Aorta (tissue), 5 donors: Measurements from ENCODE around the gene GADL1. TPM values are rescaled to one million over a fixed set of nuclear protein-coding genes. Genes with fewer than 3 reads are reported as not detected.

Source experiments
- ATAC-seq: fragments of 200-7000 bp; cut with Tn5 transposase; one replicate; pipeline ENCODE4 v1.9.1; 2022; ENCODE audit warnings: moderate library complexity; ENCODE audit not compliant: low FRiP score
- DNase-seq, 2 donors: peaks; one replicate each; pipeline ENCODE4 v3.0.0-alpha.2; 2020
- H3K27ac ChIP-seq, 2 donors: one replicate each; pipeline ENCODE4 v1.5.1; 2013; ENCODE audit warnings: low read length in 2 of 2, mild to moderate bottlenecking in 2 of 2, moderate library complexity in 2 of 2, control low read depth in 1 of 2, inconsistent platforms in 1 of 2, low read depth in 1 of 2
- H3K27me3 ChIP-seq, 2 donors: one replicate each; pipeline ENCODE4 v1.6.1; 2013; ENCODE audit warnings: control low read depth in 1 of 2, low read length in 1 of 2, mild to moderate bottlenecking in 1 of 2, moderate library complexity in 1 of 2; ENCODE audit not compliant: insufficient read depth in 2 of 2, control insufficient read depth in 1 of 2
- H3K36me3 ChIP-seq, 2 donors: one replicate each; pipeline ENCODE4 v1.6.1; 2013; ENCODE audit warnings: control low read depth in 1 of 2, low read length in 1 of 2, mild to moderate bottlenecking in 1 of 2; ENCODE audit not compliant: insufficient read depth in 2 of 2, control insufficient read depth in 1 of 2
- H3K4me1 ChIP-seq, 2 donors: one replicate each; pipeline ENCODE4 v1.6.1; 2013; ENCODE audit warnings: low read length in 2 of 2, control low read depth in 1 of 2, mild to moderate bottlenecking in 1 of 2, moderate library complexity in 1 of 2; ENCODE audit not compliant: insufficient read depth in 2 of 2, control insufficient read depth in 1 of 2
- H3K4me3 ChIP-seq, 2 donors: one replicate each; pipeline ENCODE4 v1.5.1; 2013; ENCODE audit warnings: low read length in 2 of 2, control low read depth in 1 of 2, mild to moderate bottlenecking in 1 of 2
- H3K9me3 ChIP-seq: one replicate; pipeline ENCODE4 v1.6.1; 2013; ENCODE audit warnings: mild to moderate bottlenecking, low read length; ENCODE audit not compliant: control insufficient read depth
- WGBS, 2 donors: extraction: QIAGEN DNeasy Blood & Tissue Kit; methylation state at CpG; one replicate each; pipeline ENCODE4 v1.1.7; 2013; 5-methylcytosine and 5-hydroxymethylcytosine counted together
- intact Hi-C, 2 donors: fragments of 100-400 bp; cut with DNase I; formaldehyde crosslinking; loops; one replicate each; pipeline versions ENCODE4 v1.14.2 to v1.15.0; 2022
- polyA plus RNA-seq, 2 donors: library from polyadenylated mRNA; stranded (reverse); fragments of 200-250 nt; gene quantifications; one replicate each; pipeline ENCODE4 v1.2.3, GENCODE V29; 2013
- total RNA-seq, 2 donors: library from RNA; stranded (reverse); fragmentation: NEBNext Ultra II Directional; extraction: Animal tissue kit (Norgen Biotek cat#: 25700); gene quantifications; one replicate each; pipeline ENCODE4 v1.2.1, GENCODE V29; 2021
- donor health status: healthy with polysubstance abuse.
- donor health status: Bipolar disorder and iron deficiency.
- donor health status: DM: no; HTN: no; CAD: no.
- donor health status: DM: no; HTN: no; CAD: no.
- donor health status: DM: yes; HTN: yes; CAD: no.

The GADL1 gene
- total and polyA plus RNA-seq, 4 donors, result 0.10 to 2.3 (median 1.7) TPM

DNA sequence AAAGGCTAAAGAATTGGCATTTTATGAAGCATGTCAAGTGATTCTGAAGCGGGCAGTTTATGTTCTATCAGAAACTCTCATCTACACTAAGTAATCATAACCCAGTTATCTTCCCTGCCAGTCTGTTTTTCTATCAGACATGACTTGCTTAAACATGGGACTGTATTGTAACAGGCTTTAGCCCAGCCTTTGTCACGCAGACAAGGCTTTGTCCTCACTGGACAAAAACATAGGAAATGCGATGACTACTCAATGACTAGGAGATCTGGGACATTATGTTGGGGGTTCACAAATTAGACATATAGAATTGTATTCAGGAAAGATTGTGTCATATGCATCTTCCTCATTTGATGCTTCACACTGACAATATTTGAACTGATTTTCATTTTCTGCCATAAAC lies 115.5 kb downstream of the GADL1 start:
- H3K4me3 ChIP-seq, result no peak overlapping the region
- H3K27ac ChIP-seq, result no peak overlapping the region
- no peak for DNase-seq
- intact Hi-C loops, result loop anchor here (10.0 kb wide), 4 partner anchors 136 to 976 kb away; no protein-coding TSS in a partner anchor
- no peaks in the 10 kb centered on the region for H3K27me3 ChIP-seq
- no peak for ATAC-seq
- H3K4me1 ChIP-seq, result no peaks in the 10 kb centered on the region
- 94 to 98% methylated on average over 3 of the region's 3 CpGs for whole genome bisulfite sequencing, 2 donors
- H3K36me3 ChIP-seq, result no peaks in the 10 kb centered on the region
- no peaks in the 10 kb centered on the region for H3K9me3 ChIP-seq

DNA sequence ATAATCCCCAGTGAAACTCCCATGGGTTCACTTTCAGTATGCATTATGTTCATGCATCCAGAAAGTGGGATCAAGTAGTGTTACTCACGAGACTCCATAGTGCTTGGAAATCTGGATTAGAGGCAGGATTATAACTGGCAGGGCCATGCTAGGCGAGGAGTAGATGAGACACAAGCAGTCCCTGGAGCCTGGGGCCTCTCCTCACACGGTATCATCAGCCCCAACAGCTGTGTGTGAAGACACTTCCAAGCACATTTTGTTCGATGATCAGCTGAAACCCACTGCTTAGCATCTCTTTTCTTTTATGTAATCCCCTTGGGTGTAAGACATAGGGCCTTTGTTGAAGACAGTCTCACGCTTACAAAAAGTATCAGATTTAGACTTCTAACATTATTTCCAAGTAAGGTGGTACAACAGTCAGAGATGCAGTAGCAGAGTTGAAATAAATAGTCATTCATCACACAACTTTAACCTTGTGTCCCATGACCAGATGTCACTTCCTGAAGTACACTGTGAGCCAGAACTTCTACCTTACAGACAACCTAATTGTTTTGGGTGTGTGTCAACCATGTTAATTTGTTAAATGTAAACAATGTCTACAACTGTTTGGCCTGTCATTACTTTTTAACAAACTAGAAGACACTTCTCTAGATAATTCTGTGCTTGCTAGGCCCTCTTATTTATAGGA lies 116.9 kb downstream of the GADL1 start:
- intact Hi-C loops, result loop anchor here (10.0 kb wide), 4 partner anchors 137 to 977 kb away; no protein-coding TSS in a partner anchor
- H3K4me3 ChIP-seq, result no peak overlapping the region
- WGBS, 2 donors, result 92 to 94% methylated on average over 5 of the region's 5 CpGs
- H3K36me3 ChIP-seq, result no peaks in the 10 kb centered on the region
- no peak for ATAC-seq
- no peaks in the 10 kb centered on the region for H3K9me3 ChIP-seq
- no peak for DNase-seq
- H3K27me3 ChIP-seq, result no peaks in the 10 kb centered on the region
- H3K4me1 ChIP-seq, result no peaks in the 10 kb centered on the region
- H3K27ac ChIP-seq, result no peak overlapping the region

DNA sequence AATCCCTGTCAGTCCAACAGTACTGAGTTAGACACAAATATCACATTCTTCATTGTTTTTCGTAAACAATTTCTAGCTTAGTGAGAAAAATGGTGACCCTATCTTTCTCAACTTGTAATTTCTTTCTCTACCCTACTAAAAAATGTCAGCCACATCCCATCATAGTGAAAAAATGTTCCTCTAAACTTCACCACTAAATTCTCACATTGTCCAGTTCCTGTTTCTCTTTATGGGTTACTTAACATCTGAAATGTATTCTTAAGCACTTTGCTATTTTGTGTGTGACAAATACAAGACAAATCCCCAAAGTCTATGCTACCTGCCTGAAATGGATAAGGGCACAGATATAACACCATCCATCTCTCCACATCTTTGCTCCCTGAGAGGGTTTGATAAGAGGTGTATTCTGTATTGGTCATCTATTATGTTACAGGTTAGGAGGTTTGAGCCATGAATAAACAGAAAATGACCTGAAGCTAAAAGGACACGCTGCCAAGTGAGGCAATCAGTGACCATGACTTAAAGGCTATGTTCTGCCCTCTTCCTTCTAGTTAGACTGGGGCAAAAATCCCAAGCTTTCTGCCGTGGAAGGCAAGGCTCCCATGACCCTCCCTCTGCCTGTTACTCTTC lies 118.2 kb downstream of the GADL1 start:
- DNase-seq (no peak), ATAC-seq (no peak)
- no peaks in the 10 kb centered on the region for H3K4me1 ChIP-seq
- H3K4me3 ChIP-seq, result no peak overlapping the region
- H3K27ac ChIP-seq, result no peak overlapping the region
- no peaks in the 10 kb centered on the region for H3K27me3 ChIP-seq
- WGBS, 2 donors, result 92 to 98% methylated on average over 3 of the region's 3 CpGs
- H3K36me3 ChIP-seq, result no peaks in the 10 kb centered on the region
- H3K9me3 ChIP-seq, result no peaks in the 10 kb centered on the region
- intact Hi-C loops, result loop anchor here (10.0 kb wide), 4 partner anchors 138 to 978 kb away; no protein-coding TSS in a partner anchor

DNA sequence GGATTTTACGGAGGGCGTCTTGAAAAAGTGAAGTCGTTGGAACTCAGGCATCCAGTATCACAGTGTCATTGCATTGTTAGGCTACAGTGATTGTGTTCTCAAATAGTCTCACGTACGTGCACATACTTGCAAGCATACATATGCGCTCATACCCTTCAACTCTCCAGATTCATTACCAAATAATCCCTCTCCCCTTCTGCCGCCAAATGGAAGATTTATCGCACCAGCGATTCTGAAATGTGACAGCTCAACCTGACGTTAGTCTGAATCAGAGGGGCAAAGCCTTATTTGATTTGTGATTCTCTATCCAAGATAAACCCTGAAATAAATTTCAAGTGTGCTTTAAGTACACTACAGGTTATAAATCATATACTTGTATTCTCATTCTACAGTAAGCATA lies 119.4 kb downstream of the GADL1 start:
- H3K27me3 ChIP-seq, result no peaks in the 10 kb centered on the region
- DNase-seq, result no peak
- H3K9me3 ChIP-seq, result no peaks in the 10 kb centered on the region
- no peaks in the 10 kb centered on the region for H3K36me3 ChIP-seq
- no peak overlapping the region for H3K4me3 ChIP-seq
- WGBS, 2 donors, result 26 to 53% methylated on average over 10 of the region's 10 CpGs
- intact Hi-C loops, result loop anchor here (10.0 kb wide), 4 partner anchors 140 to 980 kb away; no protein-coding TSS in a partner anchor
- no peak overlapping the region for H3K27ac ChIP-seq
- no peak for ATAC-seq
- no peaks in the 10 kb centered on the region for H3K4me1 ChIP-seq

DNA sequence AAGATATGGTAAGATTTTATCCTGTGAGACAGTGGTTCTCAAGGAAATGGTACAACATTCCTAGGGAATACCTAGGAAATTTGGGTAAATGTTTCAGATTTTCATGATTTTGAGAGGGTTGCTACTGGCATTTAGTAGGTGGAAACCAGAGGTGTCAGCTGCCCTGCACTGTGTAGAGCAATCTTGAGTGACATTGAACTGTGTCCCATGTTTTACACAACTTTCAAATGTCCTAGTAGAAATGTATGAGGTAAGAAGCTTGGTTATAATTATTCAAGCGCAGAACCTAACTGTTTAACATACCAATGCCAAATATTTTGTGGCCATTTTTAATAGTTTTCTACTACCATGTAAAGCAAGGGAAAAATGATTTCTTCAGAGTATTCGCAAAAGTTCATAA lies 120.4 kb downstream of the GADL1 start:
- DNase-seq (no peak), ATAC-seq (no peak)
- Histone ChIP-seq H3K9me3 (no peaks in the 10 kb centered on the region), H3K27me3 (no peaks in the 10 kb centered on the region), H3K27ac (no peak overlapping the region), H3K4me3 (no peak overlapping the region), H3K4me1 (no peaks in the 10 kb centered on the region), H3K36me3 (no peaks in the 10 kb centered on the region)
- intact Hi-C loops, result loop anchor here (10.0 kb wide), 4 partner anchors 141 to 981 kb away; no protein-coding TSS in a partner anchor
- WGBS, 2 donors, result 97 to 100% methylated on average over 2 of the region's 2 CpGs

DNA sequence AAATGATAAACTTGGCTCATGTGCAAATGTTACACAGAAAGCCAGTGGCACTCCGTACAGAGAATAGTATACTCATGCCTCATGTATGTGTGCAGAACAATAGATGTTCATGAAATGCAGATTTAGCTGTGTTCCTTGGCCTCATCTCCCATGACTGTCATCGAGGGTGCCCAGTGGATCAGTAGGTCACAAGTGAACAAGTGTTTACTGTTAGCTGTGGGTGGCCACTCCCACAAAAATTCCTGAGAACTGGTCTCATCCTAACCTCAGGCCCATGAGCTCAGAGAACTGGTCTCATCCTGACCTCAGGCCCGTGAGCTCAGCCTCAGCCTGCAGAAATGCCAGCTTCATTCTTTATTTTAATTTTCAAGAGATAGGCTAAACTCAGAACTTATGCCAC lies 124.1 kb downstream of the GADL1 start:
- DNase-seq (peak in 1 of 2 donors; percentile 63), ATAC-seq (peak; percentile 46)
- Histone ChIP-seq H3K27ac (no peak overlapping the region), H3K27me3 (no peaks in the 10 kb centered on the region), H3K36me3 (no peaks in the 10 kb centered on the region), H3K4me1 (no peaks in the 10 kb centered on the region), H3K4me3 (no peak overlapping the region), H3K9me3 (no peaks in the 10 kb centered on the region)
- intact Hi-C loops, result loop anchor here (10.0 kb wide), 4 partner anchors 144 to 984 kb away; no protein-coding TSS in a partner anchor
- WGBS, 2 donors, result 10% methylated on average over 3 of the region's 3 CpGs

DNA sequence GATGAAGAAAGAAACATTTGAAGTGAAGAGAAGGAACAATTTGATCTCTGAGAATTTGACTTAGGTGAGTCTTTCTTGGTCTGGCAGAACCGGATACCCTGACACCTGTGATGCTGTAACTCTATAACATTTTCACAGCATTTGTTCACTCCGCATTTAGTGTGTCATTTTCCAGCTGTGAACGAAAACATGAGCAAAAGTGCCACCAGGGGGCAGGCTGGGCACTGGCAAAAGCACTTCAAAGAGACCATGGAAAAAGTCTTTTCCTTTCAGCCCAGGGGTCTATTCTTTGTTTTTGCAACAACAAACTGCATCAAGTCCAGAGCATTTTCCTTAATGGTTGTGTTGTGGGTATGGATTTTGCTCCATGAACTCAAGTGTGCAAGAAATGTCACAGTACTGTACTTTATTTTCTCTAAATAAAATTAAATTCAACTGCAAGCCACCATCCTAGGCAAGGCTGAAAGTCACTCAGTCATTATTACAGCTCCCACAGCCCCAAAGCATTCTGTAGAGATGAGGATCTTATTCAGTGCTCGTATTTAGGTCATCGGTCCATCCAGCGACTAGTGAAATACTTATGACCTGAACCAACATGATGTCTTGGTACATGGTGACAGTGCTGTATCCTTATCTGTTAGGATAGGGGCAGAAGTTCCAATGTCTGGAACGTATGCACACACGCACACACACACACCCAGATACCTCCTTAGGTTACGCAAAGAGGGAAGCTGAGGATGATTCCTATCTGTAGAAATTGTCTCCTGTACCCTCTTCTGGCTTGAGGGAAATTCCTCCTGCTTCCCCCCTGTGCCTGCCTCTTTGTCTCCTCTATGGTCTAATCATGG lies 125.5 kb downstream of the GADL1 start:
- 62 to 66% methylated on average over 9 of the region's 9 CpGs for WGBS, 2 donors
- H3K9me3 ChIP-seq, result no peaks in the 10 kb centered on the region
- no peaks in the 10 kb centered on the region for H3K27me3 ChIP-seq
- H3K4me1 ChIP-seq, result no peaks in the 10 kb centered on the region
- no peaks in the 10 kb centered on the region for H3K36me3 ChIP-seq
- ATAC-seq (peak; percentile 57), DNase-seq (peak; percentile 81 to 93)
- no peak overlapping the region for H3K27ac ChIP-seq
- no peak overlapping the region for H3K4me3 ChIP-seq
- intact Hi-C loops, result loop anchor here in 1 of 2 donors (5.0 kb wide), 1 partner anchor 998 kb away; no protein-coding TSS in a partner anchor

DNA sequence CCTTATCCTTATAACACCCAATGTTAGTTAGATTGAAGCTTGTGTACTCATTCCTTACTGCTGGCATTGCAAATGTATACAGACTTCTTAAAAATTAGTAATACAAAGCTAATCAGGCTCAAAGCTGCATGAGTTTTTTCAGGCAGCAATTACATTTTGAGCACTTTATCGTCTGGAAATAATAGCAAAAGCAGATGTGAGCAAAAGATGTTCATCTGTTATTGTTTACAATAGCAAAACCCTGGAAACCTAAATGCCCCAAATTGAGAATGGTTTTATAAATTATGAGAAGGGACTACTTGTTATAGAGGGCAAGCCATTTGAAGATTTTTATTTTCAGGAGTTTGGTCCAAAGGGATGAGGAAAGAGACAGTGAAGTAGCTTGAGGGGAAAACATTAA lies 126.4 kb downstream of the GADL1 start:
- Histone ChIP-seq H3K4me3 (no peak overlapping the region), H3K4me1 (no peaks in the 10 kb centered on the region), H3K36me3 (no peaks in the 10 kb centered on the region), H3K27me3 (no peaks in the 10 kb centered on the region), H3K27ac (no peak overlapping the region), H3K9me3 (no peaks in the 10 kb centered on the region)
- 73 to 90% methylated on average over 1 of the region's 1 CpG for WGBS, 2 donors
- DNase-seq, result no peak
- no peak for ATAC-seq
- intact Hi-C loops, result loop anchor here in 1 of 2 donors (5.0 kb wide), 1 partner anchor 999 kb away; no protein-coding TSS in a partner anchor
